Osteocyte (in vitro differentiated cells): Measurements from ENCODE around the gene GOLGA3. TPM values are rescaled to one million over a fixed set of nuclear protein-coding genes. Genes with fewer than 3 reads are reported as not detected.

Experiments used
- DNase-seq: peaks from one replicate; pipeline ENCODE4 v3.0.0; 2021; ENCODE audit warnings: mixed read lengths; ENCODE audit not compliant: unreplicated experiment; ENCODE audit errors: extremely low spot score
- H3K27ac Mint-ChIP-seq: one replicate; pipeline ENCODE4 v1.8.0; 2021; ENCODE audit warnings: mild to moderate bottlenecking, mixed read lengths; ENCODE audit not compliant: unreplicated experiment
- H3K27me3 Mint-ChIP-seq: one replicate; pipeline ENCODE4 v1.8.0; 2021; ENCODE audit warnings: mixed read lengths; ENCODE audit not compliant: unreplicated experiment
- H3K36me3 Mint-ChIP-seq: one replicate; pipeline ENCODE4 v1.8.0; 2021; ENCODE audit warnings: mixed read lengths; ENCODE audit not compliant: unreplicated experiment
- H3K4me1 Mint-ChIP-seq: one replicate; pipeline ENCODE4 v1.8.0; 2021; ENCODE audit warnings: mixed read lengths; ENCODE audit not compliant: unreplicated experiment
- H3K4me3 Mint-ChIP-seq: one replicate; pipeline ENCODE4 v1.8.0; 2021; ENCODE audit warnings: mild to moderate bottlenecking, moderate library complexity, mixed read lengths; ENCODE audit not compliant: unreplicated experiment
- H3K9me3 Mint-ChIP-seq: one replicate; pipeline ENCODE4 v1.8.0; 2021; ENCODE audit warnings: mixed read lengths; ENCODE audit not compliant: unreplicated experiment
- CTCF ChIP-seq: fragments of 200-600 bp; sonication (generic); IDR thresholded peaks from 2 replicates; pipeline ENCODE4 v1.5.0; 2021; ENCODE audit warnings: antibody characterized with exemption, mild to moderate bottlenecking, moderate library complexity
- total RNA-seq: library from RNA; stranded (reverse); gene quantifications from 2 replicates; pipeline ENCODE4 v1.2.1, GENCODE V29; 2021

The GOLGA3 gene
- total RNA-seq, 1 donor from 2014 or later: 104 TPM

GRCh38 chr12:132741620-132742019 lies 87.0 kb downstream of the GOLGA3 start:
- peaks cover 56% of the 10 kb centered on the region for H3K36me3 Mint-ChIP-seq

GRCh38 chr12:132740652-132741051 lies 88.0 kb downstream of the GOLGA3 start:
- no peaks in the 10 kb centered on the region for H3K4me1 Mint-ChIP-seq

More at GRCh38 chr12:132741620-132742019, 87.0 kb downstream of the GOLGA3 start:
- DNase-seq: no peak
- Mint-ChIP-seq H3K4me3 (no peak overlapping the region), H3K27ac (no peak overlapping the region), H3K4me1 (no peaks in the 10 kb centered on the region), H3K9me3 (no peaks in the 10 kb centered on the region), H3K27me3 (no peaks in the 10 kb centered on the region)
- TF ChIP-seq CTCF: no peak

GRCh38 chr12:132740313-132740646 lies 88.4 kb downstream of the GOLGA3 start:
- Mint-ChIP-seq H3K27ac (no peak overlapping the region), H3K9me3 (no peaks in the 10 kb centered on the region), H3K27me3 (no peaks in the 10 kb centered on the region), H3K4me3 (no peak overlapping the region), H3K36me3 (peaks cover 61% of the 10 kb centered on the region), H3K4me1 (no peaks in the 10 kb centered on the region)
- DNase-seq: no peak
- no peak for TF ChIP-seq CTCF

More at GRCh38 chr12:132740652-132741051, 88.0 kb downstream of the GOLGA3 start:
- no peaks in the 10 kb centered on the region for H3K9me3 Mint-ChIP-seq
- no peak for DNase-seq
- H3K27ac Mint-ChIP-seq: no peak overlapping the region
- no peak overlapping the region for H3K4me3 Mint-ChIP-seq
- H3K27me3 Mint-ChIP-seq: no peaks in the 10 kb centered on the region
- peaks cover 59% of the 10 kb centered on the region for H3K36me3 Mint-ChIP-seq
- no peak for TF ChIP-seq CTCF

- DNase-seq: no peak
- Mint-ChIP-seq H3K4me1 (peaks cover 2% of the 10 kb centered on the region), H3K27ac (no peak overlapping the region), H3K36me3 (peaks cover 58% of the 10 kb centered on the region), H3K4me3 (no peak overlapping the region), H3K9me3 (no peaks in the 10 kb centered on the region), H3K27me3 (no peaks in the 10 kb centered on the region)
- no peak for TF ChIP-seq CTCF
Measured at GRCh38 chr12:132739600-132740312, 88.9 kb downstream of the GOLGA3 start.

- Mint-ChIP-seq H3K27ac (no peak overlapping the region), H3K36me3 (peaks cover 58% of the 10 kb centered on the region), H3K4me3 (no peak overlapping the region), H3K9me3 (no peaks in the 10 kb centered on the region), H3K4me1 (peaks cover 12% of the 10 kb centered on the region), H3K27me3 (no peaks in the 10 kb centered on the region)
- no peak for DNase-seq
- no peak for TF ChIP-seq CTCF
Measured at GRCh38 chr12:132736913-132737312, 91.8 kb downstream of the GOLGA3 start.
